A549 (cell line): ENCODE measurements around the gene RNPEP.

Experiments
- CBX8 ChIP-seq: fragments of 200-600 bp; sonication (generic); IDR thresholded peaks from 2 replicates; pipeline ENCODE4 v1.6.1; 2016
- MYC ChIP-seq: IDR thresholded peaks from 2 replicates; pipeline ENCODE4 v1.6.1; 2012; ENCODE audit warnings: mild to moderate bottlenecking, inconsistent platforms, low read length, improper control_type of control experiment, borderline replicate concordance
- POLR2A ChIP-seq: IDR thresholded peaks from 2 replicates; pipeline ENCODE4 v1.6.1; 2012; ENCODE audit warnings: mild to moderate bottlenecking, low read length
- POLR2AphosphoS2 ChIP-seq: conservative IDR thresholded peaks from 2 replicates; pipeline ENCODE4 v1.6.1; 2012; ENCODE audit warnings: low read length, improper control_type of control experiment, inconsistent platforms
- RAD21 ChIP-seq, 2 experiments: fragments of >200 bp in 1 of 2; sonication (Bioruptor Twin) in 1 of 2; formaldehyde crosslinking in 1 of 2; IDR thresholded peaks in 1 of 2; conservative IDR thresholded peaks in 1 of 2; 2 replicates in 1 of 2; 3 replicates in 1 of 2; pipeline ENCODE4 v1.6.1; 2012 to 2018; ENCODE audit warnings: inconsistent platforms in 1 of 2
- RCOR1 ChIP-seq: fragments of 150-350 bp; IDR thresholded peaks from 2 replicates; pipeline ENCODE4 v1.6.1; 2014; ENCODE audit warnings: antibody characterized with exemption, low read length, low read depth
- RFX5 ChIP-seq: fragments of 450-650 bp; IDR thresholded peaks from 2 replicates; pipeline ENCODE4 v1.7.1; 2014; ENCODE audit warnings: antibody characterized with exemption, mild to moderate bottlenecking, moderate library complexity
- TF ChIP-seq, protein P1 (sequence below): fragments of >200 bp; sonication (Bioruptor Twin); formaldehyde crosslinking; IDR thresholded peaks from 3 replicates; pipeline ENCODE4 v1.5.1; 2016
- TF ChIP-seq, protein P2 (sequence below): fragments of 150-350 bp; IDR thresholded peaks from 2 replicates; pipeline ENCODE4 v1.6.1; 2014; ENCODE audit warnings: low read depth, mild to moderate bottlenecking, low read length
- TF ChIP-seq, protein P3 (sequence below): IDR thresholded peaks from 2 replicates; pipeline ENCODE4 v1.6.1; 2012; ENCODE audit warnings: low read depth, borderline replicate concordance

DNA sequence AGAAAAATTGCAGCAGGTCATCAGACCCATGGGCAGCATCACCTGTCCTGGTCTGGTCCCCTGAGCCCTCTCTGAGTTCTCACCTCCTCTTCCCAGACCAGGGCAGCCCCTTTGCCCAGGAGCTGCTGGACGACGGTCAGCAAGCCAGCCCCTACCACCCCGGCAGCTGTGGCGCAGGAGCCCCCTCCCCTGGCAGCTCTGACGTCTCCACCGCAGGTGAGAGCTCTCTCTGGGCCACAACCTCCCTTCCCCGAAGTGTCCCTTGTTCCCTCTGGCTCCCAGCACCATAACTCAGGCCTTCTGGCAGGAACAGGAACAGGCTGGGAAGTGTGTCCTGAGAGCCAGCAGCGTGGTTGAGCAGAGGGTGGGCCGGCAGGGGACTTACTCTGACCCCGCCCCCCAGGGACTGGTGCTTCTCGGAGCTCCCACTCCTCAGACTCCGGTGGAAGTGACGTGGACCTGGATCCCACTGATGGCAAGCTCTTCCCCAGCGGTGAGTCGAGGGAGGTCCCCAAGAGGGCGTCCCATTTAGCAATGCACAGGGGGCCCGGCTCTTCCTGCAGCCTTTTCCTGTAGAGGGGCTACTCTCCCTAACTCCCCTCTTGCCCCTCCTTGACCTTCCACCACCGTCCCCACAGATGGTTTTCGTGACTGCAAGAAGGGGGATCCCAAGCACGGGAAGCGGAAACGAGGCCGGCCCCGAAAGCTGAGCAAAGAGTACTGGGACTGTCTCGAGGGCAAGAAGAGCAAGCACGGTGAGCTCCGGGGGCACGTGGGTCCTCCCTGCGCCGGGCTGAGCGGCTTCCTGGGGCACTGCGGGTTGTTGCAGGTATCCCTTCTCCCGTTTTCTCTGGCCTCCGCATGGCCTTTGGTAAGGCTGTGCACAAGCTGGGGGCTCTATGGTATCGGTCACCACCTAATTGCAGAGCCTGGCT is 30.4 kb downstream of the RNPEP start:
- TF ChIP-seq MYC, result no peak
- no peak for TF ChIP-seq POLR2AphosphoS2
- no peak for TF ChIP-seq RCOR1
- TF ChIP-seq, protein P1, sequence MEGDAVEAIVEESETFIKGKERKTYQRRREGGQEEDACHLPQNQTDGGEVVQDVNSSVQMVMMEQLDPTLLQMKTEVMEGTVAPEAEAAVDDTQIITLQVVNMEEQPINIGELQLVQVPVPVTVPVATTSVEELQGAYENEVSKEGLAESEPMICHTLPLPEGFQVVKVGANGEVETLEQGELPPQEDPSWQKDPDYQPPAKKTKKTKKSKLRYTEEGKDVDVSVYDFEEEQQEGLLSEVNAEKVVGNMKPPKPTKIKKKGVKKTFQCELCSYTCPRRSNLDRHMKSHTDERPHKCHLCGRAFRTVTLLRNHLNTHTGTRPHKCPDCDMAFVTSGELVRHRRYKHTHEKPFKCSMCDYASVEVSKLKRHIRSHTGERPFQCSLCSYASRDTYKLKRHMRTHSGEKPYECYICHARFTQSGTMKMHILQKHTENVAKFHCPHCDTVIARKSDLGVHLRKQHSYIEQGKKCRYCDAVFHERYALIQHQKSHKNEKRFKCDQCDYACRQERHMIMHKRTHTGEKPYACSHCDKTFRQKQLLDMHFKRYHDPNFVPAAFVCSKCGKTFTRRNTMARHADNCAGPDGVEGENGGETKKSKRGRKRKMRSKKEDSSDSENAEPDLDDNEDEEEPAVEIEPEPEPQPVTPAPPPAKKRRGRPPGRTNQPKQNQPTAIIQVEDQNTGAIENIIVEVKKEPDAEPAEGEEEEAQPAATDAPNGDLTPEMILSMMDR, result no peak
- no peak for TF ChIP-seq RFX5
- TF ChIP-seq POLR2A, result no peak
- no peak for TF ChIP-seq RAD21 (conservative IDR thresholded peaks at IDR 0.05 in 1 of 2, IDR thresholded peaks at IDR 0.05 in 1 of 2)
- TF ChIP-seq, protein P2, sequence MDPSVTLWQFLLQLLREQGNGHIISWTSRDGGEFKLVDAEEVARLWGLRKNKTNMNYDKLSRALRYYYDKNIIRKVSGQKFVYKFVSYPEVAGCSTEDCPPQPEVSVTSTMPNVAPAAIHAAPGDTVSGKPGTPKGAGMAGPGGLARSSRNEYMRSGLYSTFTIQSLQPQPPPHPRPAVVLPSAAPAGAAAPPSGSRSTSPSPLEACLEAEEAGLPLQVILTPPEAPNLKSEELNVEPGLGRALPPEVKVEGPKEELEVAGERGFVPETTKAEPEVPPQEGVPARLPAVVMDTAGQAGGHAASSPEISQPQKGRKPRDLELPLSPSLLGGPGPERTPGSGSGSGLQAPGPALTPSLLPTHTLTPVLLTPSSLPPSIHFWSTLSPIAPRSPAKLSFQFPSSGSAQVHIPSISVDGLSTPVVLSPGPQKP, result no peak
- TF ChIP-seq, protein P3, sequence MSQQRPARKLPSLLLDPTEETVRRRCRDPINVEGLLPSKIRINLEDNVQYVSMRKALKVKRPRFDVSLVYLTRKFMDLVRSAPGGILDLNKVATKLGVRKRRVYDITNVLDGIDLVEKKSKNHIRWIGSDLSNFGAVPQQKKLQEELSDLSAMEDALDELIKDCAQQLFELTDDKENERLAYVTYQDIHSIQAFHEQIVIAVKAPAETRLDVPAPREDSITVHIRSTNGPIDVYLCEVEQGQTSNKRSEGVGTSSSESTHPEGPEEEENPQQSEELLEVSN, result no peak
- TF ChIP-seq CBX8, result no peak
